Right atrium auricular region (tissue), 2 donors: Measurements from ENCODE around the gene DISP3. TPM values are rescaled to one million over a fixed set of nuclear protein-coding genes. Genes with fewer than 3 reads are reported as not detected.
A peak's percentile ranks its signal among the peaks of the same experiment; 100 is the strongest.

ENCODE experiments used
- DNase-seq: peaks from one replicate; pipeline ENCODE4 v3.0.0-alpha.2; 2019; ENCODE audit warnings: low spot score
- H3K27ac ChIP-seq, 2 donors: fragments of 200-600 bp; sonication (generic); 1 replicate in 1 of 2; 2 replicates in 1 of 2; pipeline ENCODE4 v1.5.1; 2016 to 2019
- H3K27me3 ChIP-seq, 2 donors: fragments of 200-600 bp; sonication (generic); one replicate each; pipeline versions ENCODE4 v1.5.1 to v1.6.0; 2017 to 2019
- H3K36me3 ChIP-seq: fragments of 200-600 bp; sonication (generic); one replicate; pipeline ENCODE4 v1.5.1; 2016
- H3K4me1 ChIP-seq, 2 donors: fragments of 200-600 bp; sonication (generic); one replicate each; pipeline versions ENCODE4 v1.5.1 to v1.6.0; 2017 to 2019
- H3K4me3 ChIP-seq, 2 donors: fragments of 200-600 bp; sonication (generic); 1 replicate in 1 of 2; 2 replicates in 1 of 2; pipeline ENCODE4 v1.5.1; 2017 to 2019; ENCODE audit warnings: mild to moderate bottlenecking in 1 of 2, moderate library complexity in 1 of 2
- H3K9me3 ChIP-seq, 2 donors: fragments of 200-600 bp; sonication (generic); one replicate each; pipeline ENCODE4 v1.5.1; 2019
- CTCF ChIP-seq, 2 donors: fragments of 200-600 bp; sonication (generic); IDR thresholded peaks; one replicate each; pipeline ENCODE4 v1.5.1; 2019; ENCODE audit warnings: antibody characterized with exemption in 2 of 2
- total RNA-seq, 2 donors: library from RNA; depleted of rRNA; stranded (reverse); fragments of >200 nt; gene quantifications; one replicate each; pipeline ENCODE4 v1.1.0, GENCODE V29; 2016

DISP3 gene, protein sequence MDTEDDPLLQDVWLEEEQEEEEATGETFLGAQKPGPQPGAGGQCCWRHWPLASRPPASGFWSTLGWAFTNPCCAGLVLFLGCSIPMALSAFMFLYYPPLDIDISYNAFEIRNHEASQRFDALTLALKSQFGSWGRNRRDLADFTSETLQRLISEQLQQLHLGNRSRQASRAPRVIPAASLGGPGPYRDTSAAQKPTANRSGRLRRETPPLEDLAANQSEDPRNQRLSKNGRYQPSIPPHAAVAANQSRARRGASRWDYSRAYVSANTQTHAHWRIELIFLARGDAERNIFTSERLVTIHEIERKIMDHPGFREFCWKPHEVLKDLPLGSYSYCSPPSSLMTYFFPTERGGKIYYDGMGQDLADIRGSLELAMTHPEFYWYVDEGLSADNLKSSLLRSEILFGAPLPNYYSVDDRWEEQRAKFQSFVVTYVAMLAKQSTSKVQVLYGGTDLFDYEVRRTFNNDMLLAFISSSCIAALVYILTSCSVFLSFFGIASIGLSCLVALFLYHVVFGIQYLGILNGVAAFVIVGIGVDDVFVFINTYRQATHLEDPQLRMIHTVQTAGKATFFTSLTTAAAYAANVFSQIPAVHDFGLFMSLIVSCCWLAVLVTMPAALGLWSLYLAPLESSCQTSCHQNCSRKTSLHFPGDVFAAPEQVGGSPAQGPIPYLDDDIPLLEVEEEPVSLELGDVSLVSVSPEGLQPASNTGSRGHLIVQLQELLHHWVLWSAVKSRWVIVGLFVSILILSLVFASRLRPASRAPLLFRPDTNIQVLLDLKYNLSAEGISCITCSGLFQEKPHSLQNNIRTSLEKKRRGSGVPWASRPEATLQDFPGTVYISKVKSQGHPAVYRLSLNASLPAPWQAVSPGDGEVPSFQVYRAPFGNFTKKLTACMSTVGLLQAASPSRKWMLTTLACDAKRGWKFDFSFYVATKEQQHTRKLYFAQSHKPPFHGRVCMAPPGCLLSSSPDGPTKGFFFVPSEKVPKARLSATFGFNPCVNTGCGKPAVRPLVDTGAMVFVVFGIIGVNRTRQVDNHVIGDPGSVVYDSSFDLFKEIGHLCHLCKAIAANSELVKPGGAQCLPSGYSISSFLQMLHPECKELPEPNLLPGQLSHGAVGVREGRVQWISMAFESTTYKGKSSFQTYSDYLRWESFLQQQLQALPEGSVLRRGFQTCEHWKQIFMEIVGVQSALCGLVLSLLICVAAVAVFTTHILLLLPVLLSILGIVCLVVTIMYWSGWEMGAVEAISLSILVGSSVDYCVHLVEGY (N-terminal part only)
- total RNA-seq: under 1 TPM in 1 of 2 donors, not detected in 1; 0.16 TPM

- Histone ChIP-seq H3K4me3 (peak within 1 kb of the TSS; percentile 16 to 53), H3K9me3 (no peaks in the 10 kb centered on the region), H3K27ac (no peak within 1 kb of the TSS), H3K4me1 (peaks cover 0 to 18% of the 10 kb centered on the region in 2 donors), H3K36me3 (no peaks in the 10 kb centered on the region), H3K27me3 (peaks cover 5 to 17% of the 10 kb centered on the region in 2 donors)
- TF ChIP-seq CTCF (IDR thresholded peaks at IDR 0.05): peak in 1 of 2 donors; percentile 57
- DNase-seq: no peak
Measured at GRCh38 chr1:11478571-11479374, at the start of gene DISP3. Gene DISP3, plus strand, starts transcription at chr1:11479155. Its CDS starts 21,838 bp downstream, at chr1:11500993.

- DNase-seq: no peak
- H3K9me3 ChIP-seq: no peaks in the 10 kb centered on the region
- no peaks in the 10 kb centered on the region for H3K27me3 ChIP-seq
- H3K4me1 ChIP-seq: no peaks in the 10 kb centered on the region
- no peak overlapping the region for H3K27ac ChIP-seq
- no peaks in the 10 kb centered on the region for H3K36me3 ChIP-seq
- H3K4me3 ChIP-seq: no peak overlapping the region
- TF ChIP-seq CTCF (IDR thresholded peaks at IDR 0.05): no peak
Measured at GRCh38 chr1:11429226-11429625, 49.7 kb upstream of the DISP3 start.

GRCh38 chr1:11429935-11430334, 49.0 kb upstream of the DISP3 start:
- DNase-seq: no peak
- no peaks in the 10 kb centered on the region for H3K36me3 ChIP-seq
- TF ChIP-seq CTCF (IDR thresholded peaks at IDR 0.05): no peak
- H3K4me1 ChIP-seq: no peaks in the 10 kb centered on the region
- no peaks in the 10 kb centered on the region for H3K27me3 ChIP-seq
- H3K4me3 ChIP-seq: no peak overlapping the region
- H3K9me3 ChIP-seq: no peaks in the 10 kb centered on the region
- no peak overlapping the region for H3K27ac ChIP-seq

DNA sequence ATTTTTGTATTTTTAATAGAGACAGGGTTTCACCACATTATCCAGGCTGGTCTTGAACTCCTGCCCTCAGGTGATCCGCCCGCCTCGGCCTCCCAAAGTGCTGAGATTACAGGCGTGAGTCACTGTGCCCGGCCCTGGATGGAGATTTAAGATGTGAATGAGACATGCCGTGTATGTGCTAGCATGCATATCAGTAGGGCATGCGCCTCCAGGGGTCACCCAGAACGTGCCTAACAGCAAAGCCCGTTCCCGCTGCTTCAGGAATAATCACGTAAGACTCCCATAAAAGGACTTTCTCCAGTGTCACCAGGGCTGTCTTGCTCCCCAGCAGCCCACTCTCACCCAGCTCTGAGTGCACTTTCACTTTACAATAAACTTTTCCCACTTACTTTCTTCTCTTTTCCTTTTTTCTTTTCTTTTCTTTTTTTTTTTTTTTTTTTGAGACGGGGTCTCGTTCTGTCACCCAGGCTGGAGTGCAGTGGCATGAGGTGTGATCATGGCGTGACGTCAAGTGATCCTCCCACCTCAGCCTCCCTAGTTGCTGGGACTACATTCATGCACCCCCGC, 46.9 kb upstream of the DISP3 start:
- no peak overlapping the region for H3K4me3 ChIP-seq
- no peaks in the 10 kb centered on the region for H3K36me3 ChIP-seq
- H3K27ac ChIP-seq: no peak overlapping the region
- TF ChIP-seq CTCF (IDR thresholded peaks at IDR 0.05): no peak
- H3K27me3 ChIP-seq: no peaks in the 10 kb centered on the region
- H3K4me1 ChIP-seq: no peaks in the 10 kb centered on the region
- H3K9me3 ChIP-seq: no peaks in the 10 kb centered on the region
- no peak for DNase-seq
